MM.1S (cell line): ENCODE results near the gene RHOT2.

Source experiments
- DNase-seq: peaks from one replicate; pipeline ENCODE4 v3.0.0-alpha.2; 2015
- H2AFZ ChIP-seq: fragments of 300-600 bp; sonication (generic); 2 replicates; pipeline ENCODE4 v1.6.0; 2016; ENCODE audit warnings: antibody characterized with exemption, low read length
- H3F3A ChIP-seq: fragments of 300-600 bp; sonication (generic); 2 replicates; pipeline ENCODE4 v1.6.1; 2016; ENCODE audit warnings: mild to moderate bottlenecking, antibody characterized with exemption, low read length, moderate library complexity, mixed read lengths; ENCODE audit not compliant: insufficient read depth
- H3K27ac ChIP-seq: fragments of 300-600 bp; sonication (generic); 2 replicates; pipeline ENCODE4 v1.5.1; 2016; ENCODE audit warnings: mild to moderate bottlenecking, low read length
- H3K27me3 ChIP-seq: fragments of 300-600 bp; sonication (generic); replicated peaks from 2 replicates; pipeline ENCODE4 v1.6.0; 2016; ENCODE audit warnings: low read length; ENCODE audit not compliant: insufficient read depth
- H3K36me3 ChIP-seq: fragments of 300-600 bp; sonication (generic); replicated peaks from 2 replicates; pipeline ENCODE4 v1.6.1; 2016; ENCODE audit warnings: mild to moderate bottlenecking, low read length, mixed read lengths; ENCODE audit not compliant: insufficient read depth
- H3K4me1 ChIP-seq: fragments of 300-600 bp; sonication (generic); 2 replicates; pipeline ENCODE4 v1.6.1; 2016; ENCODE audit warnings: low read length, mixed read lengths
- H3K4me2 ChIP-seq: fragments of 300-600 bp; sonication (generic); 2 replicates; pipeline ENCODE4 v1.6.0; 2016; ENCODE audit warnings: low read depth, low read length
- H3K4me3 ChIP-seq: fragments of 300-600 bp; sonication (generic); 2 replicates; pipeline ENCODE4 v1.5.1; 2016; ENCODE audit warnings: low read length, mixed read lengths
- H3K79me2 ChIP-seq: fragments of 300-600 bp; sonication (generic); 2 replicates; pipeline ENCODE4 v1.6.1; 2016; ENCODE audit warnings: mixed run types, low read length, mixed read lengths
- H3K9ac ChIP-seq: fragments of 300-600 bp; sonication (generic); 2 replicates; pipeline ENCODE4 v1.6.1; 2016; ENCODE audit warnings: low read length, mixed read lengths
- H3K9me2 ChIP-seq: fragments of 300-600 bp; sonication (generic); replicated peaks from 2 replicates; pipeline ENCODE4 v1.6.1; 2016; ENCODE audit warnings: mild to moderate bottlenecking, low read length, mixed read lengths; ENCODE audit not compliant: insufficient read depth
- H3K9me3 ChIP-seq: fragments of 300-600 bp; sonication (generic); replicated peaks from 2 replicates; pipeline ENCODE4 v1.6.1; 2016; ENCODE audit warnings: mild to moderate bottlenecking, low read length, mixed read lengths; ENCODE audit not compliant: insufficient read depth
- H4K20me1 ChIP-seq: fragments of 300-600 bp; sonication (generic); 2 replicates; pipeline ENCODE4 v1.6.1; 2016; ENCODE audit warnings: mild to moderate bottlenecking, low read length, moderate library complexity, mixed read lengths; ENCODE audit not compliant: insufficient read depth
- EZH2 ChIP-seq: fragments of 300-600 bp; sonication (generic); optimal IDR thresholded peaks from 2 replicates; pipeline ENCODE3; 2017; ENCODE audit warnings: low read depth, mild to moderate bottlenecking, antibody characterized with exemption, low read length, mixed read lengths
- EZH2phosphoT487 ChIP-seq: fragments of 300-600 bp; sonication (generic); IDR thresholded peaks from 2 replicates; pipeline ENCODE4 v1.6.1; 2018; ENCODE audit warnings: antibody characterized with exemption, low read length
- TF ChIP-seq, protein P1 (sequence below): fragments of 300-600 bp; sonication (generic); IDR thresholded peaks from 2 replicates; pipeline ENCODE4 v1.5.1; 2016; ENCODE audit warnings: antibody characterized with exemption, low read length, mixed read lengths

The RHOT2 gene

DNA sequence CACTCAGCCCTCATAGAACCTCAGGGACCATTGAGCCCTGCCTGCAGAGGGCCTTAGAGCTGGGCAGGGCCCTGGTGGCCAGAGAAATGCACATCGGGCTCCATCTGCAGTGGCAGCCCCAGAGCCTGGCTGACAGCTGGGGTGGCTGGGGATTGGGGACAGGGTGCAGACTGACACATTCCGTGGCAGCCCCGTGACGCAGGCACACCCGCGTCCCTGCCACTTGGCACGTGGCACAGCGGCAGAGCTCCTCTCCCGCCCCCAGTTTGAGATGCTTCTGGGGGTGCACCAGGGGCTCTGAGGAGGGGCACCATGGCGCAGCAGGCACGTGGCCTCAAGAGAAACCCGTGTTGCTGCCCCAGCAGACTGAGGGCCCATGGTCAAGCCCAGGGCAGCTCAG is 35.5 kb downstream of the RHOT2 start:
- Histone ChIP-seq H3K79me2 (no peaks in the 10 kb centered on the region), H3K4me3 (no peak overlapping the region), H3K4me1 (no peaks in the 10 kb centered on the region), H3K9me3 (no peaks in the 10 kb centered on the region), H3K4me2 (no peak overlapping the region), H3K36me3 (no peaks in the 10 kb centered on the region), H3K27ac (no peak overlapping the region), H3K9ac (no peak overlapping the region), H3K27me3 (peaks cover 77% of the 10 kb centered on the region), H3F3A (no peaks in the 10 kb centered on the region), H2AFZ (no peak overlapping the region), H4K20me1 (no peaks in the 10 kb centered on the region), H3K9me2 (no peaks in the 10 kb centered on the region)
- no peak for DNase-seq
- no peak for TF ChIP-seq EZH2
- TF ChIP-seq EZH2phosphoT487: no peak
- TF ChIP-seq, protein P1, sequence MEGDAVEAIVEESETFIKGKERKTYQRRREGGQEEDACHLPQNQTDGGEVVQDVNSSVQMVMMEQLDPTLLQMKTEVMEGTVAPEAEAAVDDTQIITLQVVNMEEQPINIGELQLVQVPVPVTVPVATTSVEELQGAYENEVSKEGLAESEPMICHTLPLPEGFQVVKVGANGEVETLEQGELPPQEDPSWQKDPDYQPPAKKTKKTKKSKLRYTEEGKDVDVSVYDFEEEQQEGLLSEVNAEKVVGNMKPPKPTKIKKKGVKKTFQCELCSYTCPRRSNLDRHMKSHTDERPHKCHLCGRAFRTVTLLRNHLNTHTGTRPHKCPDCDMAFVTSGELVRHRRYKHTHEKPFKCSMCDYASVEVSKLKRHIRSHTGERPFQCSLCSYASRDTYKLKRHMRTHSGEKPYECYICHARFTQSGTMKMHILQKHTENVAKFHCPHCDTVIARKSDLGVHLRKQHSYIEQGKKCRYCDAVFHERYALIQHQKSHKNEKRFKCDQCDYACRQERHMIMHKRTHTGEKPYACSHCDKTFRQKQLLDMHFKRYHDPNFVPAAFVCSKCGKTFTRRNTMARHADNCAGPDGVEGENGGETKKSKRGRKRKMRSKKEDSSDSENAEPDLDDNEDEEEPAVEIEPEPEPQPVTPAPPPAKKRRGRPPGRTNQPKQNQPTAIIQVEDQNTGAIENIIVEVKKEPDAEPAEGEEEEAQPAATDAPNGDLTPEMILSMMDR: no peak

GRCh38 chr16:704047-704446 is 36.1 kb downstream of the RHOT2 start:
- H2AFZ ChIP-seq: no peak overlapping the region
- H3K9me2 ChIP-seq: no peaks in the 10 kb centered on the region
- no peak overlapping the region for H3K9ac ChIP-seq
- TF ChIP-seq, protein P1: no peak
- TF ChIP-seq EZH2 (no peak), EZH2phosphoT487 (no peak)
- H3K79me2 ChIP-seq: no peaks in the 10 kb centered on the region
- H3K27ac ChIP-seq: no peak overlapping the region
- no peaks in the 10 kb centered on the region for H3K9me3 ChIP-seq
- no peak for DNase-seq
- peaks cover 78% of the 10 kb centered on the region for H3K27me3 ChIP-seq
- no peak overlapping the region for H3K4me2 ChIP-seq
- no peaks in the 10 kb centered on the region for H3K4me1 ChIP-seq
- no peaks in the 10 kb centered on the region for H4K20me1 ChIP-seq
- no peak overlapping the region for H3K4me3 ChIP-seq
- H3K36me3 ChIP-seq: no peaks in the 10 kb centered on the region
- no peaks in the 10 kb centered on the region for H3F3A ChIP-seq

- TF ChIP-seq EZH2phosphoT487 (no peak), EZH2 (no peak)
- TF ChIP-seq, protein P1: no peak
- Histone ChIP-seq H3K9me2 (no peaks in the 10 kb centered on the region), H3F3A (no peaks in the 10 kb centered on the region), H3K79me2 (no peaks in the 10 kb centered on the region), H3K9ac (no peak overlapping the region), H3K4me3 (no peak overlapping the region), H2AFZ (no peak overlapping the region), H3K4me1 (no peaks in the 10 kb centered on the region), H3K27me3 (peaks cover 80% of the 10 kb centered on the region), H3K4me2 (no peak overlapping the region), H3K36me3 (no peaks in the 10 kb centered on the region), H4K20me1 (no peaks in the 10 kb centered on the region), H3K27ac (no peak overlapping the region), H3K9me3 (no peaks in the 10 kb centered on the region)
- DNase-seq: no peak
These were observed 36.8 kb downstream of the RHOT2 start for GRCh38 chr16:704552-705380.
